HCT116 (cell line): Measurements from ENCODE around the gene HNF4A.

Source experiments
- ATF3 ChIP-seq: IDR thresholded peaks from 2 replicates; pipeline ENCODE4 v1.6.1; 2012
- CEBPB ChIP-seq: IDR thresholded peaks from 2 replicates; pipeline ENCODE4 v1.6.1; 2012; ENCODE audit warnings: low read depth
- CTCF ChIP-seq, 3 experiments: fragments of 200-600 bp in 1 of 3; sonication (generic) in 1 of 3; IDR thresholded peaks in 2 of 3; conservative IDR thresholded peaks in 1 of 3; 2 replicates each; pipeline ENCODE4 v1.5.1; 2012 to 2017; ENCODE audit warnings: low read depth in 2 of 3, low read length in 2 of 3, antibody characterized with exemption in 1 of 3, borderline replicate concordance in 1 of 3, control low read depth in 1 of 3, mild to moderate bottlenecking in 1 of 3, mixed read lengths in 1 of 3, mixed run types in 1 of 3, moderate library complexity in 1 of 3; ENCODE audit not compliant: insufficient read depth in 1 of 3
- FOSL1 ChIP-seq: IDR thresholded peaks from 2 replicates; pipeline ENCODE4 v1.6.1; 2012; ENCODE audit warnings: low read depth
- JUND ChIP-seq: IDR thresholded peaks from 2 replicates; pipeline ENCODE4 v1.6.1; 2012
- POLR2A ChIP-seq: IDR thresholded peaks from 2 replicates; pipeline ENCODE4 v1.7.0; 2011; ENCODE audit warnings: borderline replicate concordance; ENCODE audit not compliant: insufficient read depth, insufficient read length; ENCODE audit errors: extremely low read depth
- POLR2AphosphoS5 ChIP-seq: IDR thresholded peaks from 2 replicates; pipeline ENCODE4 v1.6.1; 2011; ENCODE audit warnings: mild to moderate bottlenecking, low read depth, low read length, moderate library complexity
- RAD21 ChIP-seq: IDR thresholded peaks from 2 replicates; pipeline ENCODE4 v1.6.1; 2012; ENCODE audit warnings: low read depth, mild to moderate bottlenecking
- SIN3A ChIP-seq: IDR thresholded peaks from 2 replicates; pipeline ENCODE4 v1.6.1; 2012; ENCODE audit warnings: low read depth
- TCF7L2 ChIP-seq: IDR thresholded peaks from 2 replicates; pipeline ENCODE4 v1.7.0; 2011; ENCODE audit warnings: borderline replicate concordance, inconsistent platforms; ENCODE audit not compliant: insufficient read depth, insufficient read length; ENCODE audit errors: extremely low read depth
- YY1 ChIP-seq: IDR thresholded peaks from 2 replicates; pipeline ENCODE4 v1.6.1; 2011; ENCODE audit warnings: low read length, low read depth, moderate library complexity, mild to moderate bottlenecking; ENCODE audit not compliant: insufficient replicate concordance; ENCODE audit errors: extremely low read depth

- no peak for TF ChIP-seq ATF3
- no peak for TF ChIP-seq RAD21
- no peak for TF ChIP-seq POLR2A
- no peak for TF ChIP-seq CTCF (IDR thresholded peaks at IDR 0.05 in 2 of 3, conservative IDR thresholded peaks at IDR 0.05 in 1 of 3; ENCODE audit: borderline replicate concordance in 1 of 3, insufficient read depth in 1 of 3, low read depth in 2 of 3, low read length in 2 of 3)
- no peak for TF ChIP-seq POLR2AphosphoS5
- no peak for TF ChIP-seq CEBPB
- TF ChIP-seq SIN3A: no peak
- no peak for TF ChIP-seq TCF7L2
- no peak for TF ChIP-seq JUND
- no peak for TF ChIP-seq FOSL1
- TF ChIP-seq YY1: no peak
Measured at GRCh38 chr20:44411020-44411756, 55.7 kb downstream of the HNF4A start.
